Sciatic nerve (tissue), 2 donors: ENCODE measurements around the gene ASXL3. TPM values are rescaled to one million over a fixed set of nuclear protein-coding genes. Genes with fewer than 3 reads are reported as not detected.

Experiments
- ATAC-seq: fragments of 200-7000 bp; cut with Tn5 transposase; one replicate; pipeline ENCODE4 v1.9.1; 2020; ENCODE audit warnings: mild to moderate bottlenecking, moderate library complexity
- DNase-seq: peaks from one replicate; pipeline ENCODE4 v3.0.0-alpha.2; 2020; ENCODE audit warnings: low spot score
- intact Hi-C: fragments of 100-400 bp; cut with DNase I; formaldehyde crosslinking; loops from one replicate; pipeline ENCODE4 v1.14.2; 2022
- total RNA-seq: library from RNA; stranded (reverse); fragmentation: NEBNext Ultra II Directional; extraction: Animal tissue kit (Norgen Biotek cat#: 25700); gene quantifications from one replicate; pipeline ENCODE4 v1.2.1, GENCODE V29; 2021
- donor health status: DM: no; HTN: no; CAD: no.
- donor health status: DM: no; HTN: no; CAD: no.

Gene ASXL3
- total RNA-seq, 1 donor from 2014 or later: 13.1 TPM

- DNase-seq: no peak
- intact Hi-C loops: no loop called here
- no peak for ATAC-seq
These were observed 173.7 kb downstream of the ASXL3 start for GRCh38 chr18:33751613-33752221.

GRCh38 chr18:33755391-33755790, 177.4 kb downstream of the ASXL3 start:
- ATAC-seq: no peak
- DNase-seq: no peak
- intact Hi-C loops: no loop called here

- no peak for DNase-seq
- no peak for ATAC-seq
- intact Hi-C loops: no loop called here
These were observed 178.0 kb downstream of the ASXL3 start for GRCh38 chr18:33755931-33756560.

GRCh38 chr18:33757037-33757436, 179.0 kb downstream of the ASXL3 start:
- intact Hi-C loops: no loop called here
- DNase-seq (no peak), ATAC-seq (no peak)

- intact Hi-C loops: no loop called here
- ATAC-seq (no peak), DNase-seq (no peak)
These were observed 183.3 kb downstream of the ASXL3 start for GRCh38 chr18:33761363-33761762.

GRCh38 chr18:33781429-33781828, 203.4 kb downstream of the ASXL3 start:
- intact Hi-C loops: no loop called here
- no peak for ATAC-seq
- DNase-seq: no peak

Other genes starting within 250 kb of the ASXL3 start
- 4.6 TPM for gene CCDC178, start 137.5 kb upstream of the ASXL3 start, total RNA-seq